Tibial artery (tissue), 4 donors: ENCODE results near the gene PPP4R4.
"Not testable (repeated sequence)": the region's sequence is repeated elsewhere in the genome, so short reads cannot be mapped to it uniquely, and the experiment has no call there.

Experiments
- DNase-seq, 2 donors: peaks; one replicate each; pipeline ENCODE4 v3.0.0-alpha.2; 2019
- H3K27ac ChIP-seq, 2 donors: fragments of 200-600 bp; sonication (generic) in 1 of 2; 1 replicate in 1 of 2; 2 replicates in 1 of 2; pipeline ENCODE4 v1.5.1; 2018 to 2019; ENCODE audit warnings: mild to moderate bottlenecking in 1 of 2
- H3K27me3 ChIP-seq, 2 donors: fragments of 200-600 bp; sonication (generic) in 1 of 2; one replicate each; pipeline versions ENCODE4 v1.5.1 to v1.6.0; 2016 to 2019
- H3K36me3 ChIP-seq, 3 donors: fragments of 200-600 bp; sonication (generic) in 2 of 3; one replicate each; pipeline ENCODE4 v1.5.1; 2016 to 2019; ENCODE audit warnings: mild to moderate bottlenecking in 2 of 3
- H3K4me1 ChIP-seq, 4 donors: fragments of 200-600 bp; sonication (generic) in 2 of 4; 1 replicate in 3 of 4; 2 replicates in 1 of 4; pipeline ENCODE4 v1.5.1; 2016 to 2019
- H3K4me3 ChIP-seq, 2 donors: fragments of 200-600 bp; sonication (generic) in 1 of 2; 1 replicate in 1 of 2; 2 replicates in 1 of 2; pipeline ENCODE4 v1.5.1; 2018 to 2019; ENCODE audit warnings: mild to moderate bottlenecking in 2 of 2
- H3K9me3 ChIP-seq, 3 donors: fragments of 200-600 bp; sonication (generic) in 1 of 3; one replicate each; pipeline ENCODE4 v1.5.1; 2016 to 2019
- intact Hi-C: fragments of 100-400 bp; cut with DNase I; formaldehyde crosslinking; loops from one replicate; pipeline ENCODE4 v1.15.0; 2023; ENCODE audit warnings: low total_unique reads
- TF ChIP-seq, protein P1 (sequence below), 2 experiments: fragments of 200-600 bp in 1 of 2; fragments of 450-650 bp in 1 of 2; IDR thresholded peaks; one replicate each; pipeline ENCODE4 v1.5.1; 2017 to 2019; ENCODE audit warnings: antibody characterized with exemption in 2 of 2, mild to moderate bottlenecking in 1 of 2, moderate library complexity in 1 of 2

PPP4R4 gene

DNA sequence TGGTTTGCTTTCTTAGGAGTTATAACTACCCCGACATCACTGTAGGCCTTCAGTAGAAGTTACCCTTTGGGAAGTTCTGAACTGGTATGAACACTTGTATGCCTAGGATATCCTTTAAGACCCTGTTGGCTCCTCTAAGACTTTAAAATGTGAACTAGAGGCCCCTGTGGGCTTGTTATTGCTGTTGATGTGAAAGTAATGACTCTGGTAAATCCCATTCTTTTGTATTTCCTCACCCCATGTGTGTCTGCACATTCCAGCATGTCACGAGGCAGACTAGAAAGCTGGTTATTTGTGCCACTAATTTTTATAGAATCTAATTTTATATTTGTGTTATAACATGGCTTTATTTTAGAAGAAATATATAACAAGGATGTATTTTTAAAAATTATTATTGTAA lies 70.1 kb downstream of the PPP4R4 start:
- no peaks in the 10 kb centered on the region for H3K9me3 ChIP-seq
- DNase-seq: no peak
- no peak overlapping the region for H3K27ac ChIP-seq
- intact Hi-C loops: no loop called here
- H3K27me3 ChIP-seq: no peaks in the 10 kb centered on the region
- H3K36me3 ChIP-seq: no peaks in the 10 kb centered on the region
- H3K4me1 ChIP-seq: no peaks in the 10 kb centered on the region
- H3K4me3 ChIP-seq: no peak overlapping the region
- TF ChIP-seq, protein P1, sequence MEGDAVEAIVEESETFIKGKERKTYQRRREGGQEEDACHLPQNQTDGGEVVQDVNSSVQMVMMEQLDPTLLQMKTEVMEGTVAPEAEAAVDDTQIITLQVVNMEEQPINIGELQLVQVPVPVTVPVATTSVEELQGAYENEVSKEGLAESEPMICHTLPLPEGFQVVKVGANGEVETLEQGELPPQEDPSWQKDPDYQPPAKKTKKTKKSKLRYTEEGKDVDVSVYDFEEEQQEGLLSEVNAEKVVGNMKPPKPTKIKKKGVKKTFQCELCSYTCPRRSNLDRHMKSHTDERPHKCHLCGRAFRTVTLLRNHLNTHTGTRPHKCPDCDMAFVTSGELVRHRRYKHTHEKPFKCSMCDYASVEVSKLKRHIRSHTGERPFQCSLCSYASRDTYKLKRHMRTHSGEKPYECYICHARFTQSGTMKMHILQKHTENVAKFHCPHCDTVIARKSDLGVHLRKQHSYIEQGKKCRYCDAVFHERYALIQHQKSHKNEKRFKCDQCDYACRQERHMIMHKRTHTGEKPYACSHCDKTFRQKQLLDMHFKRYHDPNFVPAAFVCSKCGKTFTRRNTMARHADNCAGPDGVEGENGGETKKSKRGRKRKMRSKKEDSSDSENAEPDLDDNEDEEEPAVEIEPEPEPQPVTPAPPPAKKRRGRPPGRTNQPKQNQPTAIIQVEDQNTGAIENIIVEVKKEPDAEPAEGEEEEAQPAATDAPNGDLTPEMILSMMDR (IDR thresholded peaks at IDR 0.05): no peak

DNA sequence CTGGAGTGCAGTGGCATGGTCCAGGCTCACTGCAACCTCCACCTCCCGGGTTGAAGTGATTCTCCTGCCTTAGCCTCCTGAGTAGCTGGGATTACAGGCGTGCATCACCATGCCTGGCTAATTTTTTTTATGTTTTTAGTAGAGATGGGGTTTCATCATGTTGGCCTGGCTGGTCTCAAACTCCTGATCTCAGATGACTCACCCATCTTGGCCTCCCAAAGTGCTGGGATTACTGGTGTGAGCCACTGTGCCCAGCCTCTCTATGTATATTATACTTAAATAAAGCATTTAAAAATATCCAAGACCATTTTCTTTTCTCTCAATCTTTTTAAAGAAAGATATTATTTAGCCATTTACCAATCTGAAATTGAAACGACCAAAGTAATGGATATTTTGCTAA lies 90.1 kb downstream of the PPP4R4 start:
- H3K4me1 ChIP-seq, H3K9me3 ChIP-seq, DNase-seq, H3K27ac ChIP-seq, H3K27me3 ChIP-seq, H3K36me3 ChIP-seq, H3K4me3 ChIP-seq, intact Hi-C loops: not testable (repeated sequence)

DNA sequence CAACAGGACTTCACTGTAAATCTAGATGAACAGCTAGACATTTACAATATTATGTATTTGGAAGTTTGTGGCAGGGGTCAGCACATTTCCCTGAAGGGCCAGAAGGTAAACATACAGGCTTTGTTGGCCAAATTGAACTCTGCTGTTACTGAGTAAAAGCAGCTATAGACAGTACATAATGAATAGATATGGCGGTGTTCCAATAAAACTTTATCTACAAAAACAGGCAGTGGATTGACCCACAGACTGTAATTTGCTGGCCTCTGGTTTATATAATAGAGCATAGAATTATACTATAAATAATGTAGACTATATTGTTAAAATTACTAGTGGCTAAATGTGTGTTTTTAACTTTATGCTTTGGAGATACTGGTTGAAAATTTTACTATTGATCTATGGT lies 93.2 kb downstream of the PPP4R4 start:
- DNase-seq: no peak
- Histone ChIP-seq H3K4me1 (no peaks in the 10 kb centered on the region), H3K27me3 (no peaks in the 10 kb centered on the region), H3K9me3 (peaks cover 0 to 9% (median 0%) of the 10 kb centered on the region in 3 donors), H3K4me3 (no peak overlapping the region), H3K36me3 (no peaks in the 10 kb centered on the region), H3K27ac (no peak overlapping the region)
- intact Hi-C loops: no loop called here
- TF ChIP-seq, protein P1 (IDR thresholded peaks at IDR 0.05): no peak

DNA sequence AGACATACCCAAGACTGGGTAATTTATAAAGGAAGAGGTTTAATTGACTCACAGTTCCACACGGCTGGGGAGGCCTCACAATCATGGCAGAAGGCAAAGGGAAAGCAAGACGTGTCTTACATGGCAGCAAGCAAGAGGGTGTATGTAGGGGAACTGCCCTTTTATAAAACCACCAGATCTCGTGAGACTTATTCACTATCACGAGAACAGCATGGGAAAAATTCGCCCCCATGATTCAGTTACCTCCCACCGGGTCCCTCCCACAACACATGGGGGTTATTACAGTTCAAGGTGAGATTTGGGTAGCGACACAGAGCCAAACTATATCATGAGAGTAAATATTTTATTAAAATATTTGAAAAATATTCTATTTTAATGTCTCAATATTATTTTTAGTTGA lies 94.5 kb downstream of the PPP4R4 start:
- DNase-seq, H3K27ac ChIP-seq, H3K36me3 ChIP-seq, intact Hi-C loops, H3K27me3 ChIP-seq, H3K9me3 ChIP-seq, H3K4me3 ChIP-seq, H3K4me1 ChIP-seq: not testable (repeated sequence)

DNA sequence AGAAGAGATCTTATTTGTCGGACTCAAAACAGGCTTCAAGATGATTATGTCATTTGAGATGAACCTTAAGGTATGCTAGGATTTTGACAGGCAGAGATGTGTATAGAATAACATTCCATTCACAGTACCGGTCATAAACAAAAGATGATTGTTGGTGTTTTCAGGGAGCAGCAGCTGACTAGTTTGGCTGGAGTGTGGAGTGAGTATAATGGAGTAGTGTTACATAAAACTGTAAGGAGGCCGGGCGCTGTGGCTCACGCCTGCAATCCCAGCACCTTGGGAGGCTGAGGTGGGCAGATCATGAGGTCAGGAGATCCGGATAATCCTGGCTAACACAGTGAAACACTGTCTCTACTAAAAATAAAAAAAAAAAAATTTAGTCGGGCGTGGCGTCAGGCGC lies 95.0 kb downstream of the PPP4R4 start:
- H3K4me3 ChIP-seq: no peak overlapping the region
- H3K4me1 ChIP-seq: no peaks in the 10 kb centered on the region
- H3K27ac ChIP-seq: no peak overlapping the region
- no peaks in the 10 kb centered on the region for H3K36me3 ChIP-seq
- TF ChIP-seq, protein P1 (IDR thresholded peaks at IDR 0.05): no peak
- intact Hi-C loops: no loop called here
- H3K27me3 ChIP-seq: no peaks in the 10 kb centered on the region
- no peak for DNase-seq
- H3K9me3 ChIP-seq: no peaks in the 10 kb centered on the region

DNA sequence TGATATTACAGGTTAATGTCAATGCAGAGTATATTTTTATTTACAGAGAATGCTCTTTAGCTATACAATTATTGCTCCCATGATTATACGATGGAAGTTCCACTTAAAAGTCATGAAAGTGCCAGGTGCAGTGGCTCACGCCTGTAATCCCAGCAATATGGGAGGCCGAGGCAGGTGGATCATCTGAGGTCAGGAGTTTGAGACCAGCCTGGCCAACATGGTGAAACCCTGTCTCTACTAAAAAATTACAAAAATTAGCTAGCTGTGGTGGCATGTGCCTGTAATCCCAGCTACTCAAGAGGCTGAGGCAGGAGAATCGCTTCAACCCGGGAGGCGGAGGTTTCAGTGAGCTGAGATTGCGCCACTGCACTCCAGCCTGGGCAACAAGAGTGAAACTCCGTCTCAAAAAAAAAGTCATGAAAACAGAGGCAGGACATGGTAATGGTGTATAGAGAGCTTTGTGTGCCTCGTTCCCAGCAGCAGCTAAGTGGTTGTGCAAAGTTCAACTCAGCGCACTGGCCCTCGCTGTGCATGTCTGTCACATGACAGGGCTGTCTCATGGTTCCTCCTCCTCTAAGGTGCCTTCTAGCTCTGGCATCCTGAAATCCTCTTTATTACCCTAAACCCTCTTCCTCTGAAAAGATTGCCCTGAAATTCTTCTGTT lies 102.9 kb downstream of the PPP4R4 start:
- H3K9me3 ChIP-seq, DNase-seq, H3K36me3 ChIP-seq, H3K27ac ChIP-seq, H3K4me3 ChIP-seq, H3K4me1 ChIP-seq, H3K27me3 ChIP-seq, intact Hi-C loops: not testable (repeated sequence)

DNA sequence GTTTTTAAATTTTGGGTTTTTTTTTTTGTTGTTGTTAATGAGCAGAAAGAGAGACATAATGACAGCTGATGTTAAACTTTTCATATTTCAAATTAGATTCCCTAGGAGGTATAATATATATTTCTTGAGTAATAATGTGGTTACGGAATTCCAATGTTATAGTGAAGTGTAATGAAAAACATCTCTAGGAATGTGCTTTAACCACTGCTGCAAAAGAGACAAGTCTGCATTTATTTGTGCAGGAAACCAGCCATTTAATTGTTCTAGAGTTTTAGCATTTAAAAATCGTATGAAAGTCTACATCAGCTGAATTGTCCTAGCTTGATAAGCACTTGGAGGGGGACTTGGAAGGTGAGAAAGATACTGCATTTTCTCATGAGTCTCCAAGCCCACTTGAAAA lies 104.6 kb downstream of the PPP4R4 start:
- intact Hi-C loops: no loop called here
- H3K27ac ChIP-seq: no peak overlapping the region
- H3K9me3 ChIP-seq: no peaks in the 10 kb centered on the region
- no peak overlapping the region for H3K4me3 ChIP-seq
- H3K36me3 ChIP-seq: no peaks in the 10 kb centered on the region
- no peaks in the 10 kb centered on the region for H3K4me1 ChIP-seq
- TF ChIP-seq, protein P1 (IDR thresholded peaks at IDR 0.05): no peak
- no peaks in the 10 kb centered on the region for H3K27me3 ChIP-seq
- no peak for DNase-seq
